K562 (cell line): ENCODE data around the gene WSCD2. TPM values are rescaled to one million over a fixed set of nuclear protein-coding genes. Genes with fewer than 3 reads are reported as not detected.

Experiments
- ATAC-seq: fragments of 200-7000 bp; cut with Tn5 transposase; 3 replicates; pipeline ENCODE4 v1.9.1; 2020; ENCODE audit warnings: moderate library complexity
- BruUV-seq: library from RNA; stranded (reverse); fragments of 400-500 nt; replicated peaks from 2 replicates; lab custom pipeline; 2021; lab: Mats Ljungman, UMichigan
- CTCF ChIA-PET: fragments of 300-600 bp; formaldehyde crosslinking; extraction: SDS; loops from one replicate; lab custom pipeline; 2021; ENCODE audit warnings: low intra/inter-chr PET ratio; lab: Yijun Ruan, JAX
- POLR2A ChIA-PET: fragments of 300-600, 350-650 bp; sonication (Branson Sonifier 250); formaldehyde crosslinking; extraction: SDS; loops from one replicate; lab custom pipeline; 2021; ENCODE audit warnings: antibody characterized with exemption, inconsistent platforms; lab: Yijun Ruan, JAX
- DNase-seq, 4 experiments: peaks; one replicate each; pipeline versions ENCODE4 v3.0.0 to v3.0.0-alpha.2; 2011 to 2018; ENCODE audit warnings: low spot score in 3 of 4, mixed read lengths in 3 of 4; ENCODE audit errors: extremely low read depth in 1 of 4
- FAIRE-seq: peaks from 2 replicates; lab custom pipeline; 2011; peaks lifted over from hg19 to GRCh38; lab: Jason Lieb, UNC
- H2AFZ ChIP-seq: 2 replicates; pipeline ENCODE4 v1.6.0; 2011; ENCODE audit warnings: low read depth, low read length, control low read depth, inconsistent platforms
- H3K27ac ChIP-seq: fragments of 200-600 bp; 3 replicates; pipeline ENCODE4 v1.8.0; 2011; ENCODE audit warnings: low read depth, mild to moderate bottlenecking, control low read depth, inconsistent platforms, low read length, moderate library complexity, mixed read lengths; ENCODE audit errors: extremely low read depth
- H3K27me3 ChIP-seq, 2 experiments: fragments of 300-600 bp in 1 of 2; 2 replicates in 1 of 2; 3 replicates in 1 of 2; pipeline versions ENCODE4 v1.6.0 to v1.8.0; 2011; ENCODE audit warnings: inconsistent platforms in 2 of 2, low read length in 2 of 2, mild to moderate bottlenecking in 1 of 2, mixed read lengths in 1 of 2, moderate library complexity in 1 of 2; ENCODE audit not compliant: control insufficient read depth in 2 of 2, insufficient read depth in 2 of 2
- H3K36me3 ChIP-seq: fragments of 300-600 bp; 3 replicates; pipeline ENCODE4 v1.8.0; 2011; ENCODE audit warnings: mild to moderate bottlenecking, low read length, inconsistent platforms; ENCODE audit not compliant: control insufficient read depth, insufficient read depth
- H3K4me1 ChIP-seq, 2 experiments: fragments of 200-600 bp in 1 of 2; replicated peaks in 1 of 2; 2 replicates in 1 of 2; 3 replicates in 1 of 2; pipeline versions ENCODE4 v1.5.1 to v1.8.0; 2011; ENCODE audit warnings: inconsistent platforms in 2 of 2, low read length in 2 of 2, mild to moderate bottlenecking in 1 of 2, mixed read lengths in 1 of 2, moderate library complexity in 1 of 2; ENCODE audit not compliant: control insufficient read depth in 2 of 2, insufficient read depth in 2 of 2
- H3K4me2 ChIP-seq: 2 replicates; pipeline ENCODE4 v1.6.1; 2011; ENCODE audit warnings: low read length, control low read depth, inconsistent platforms, mixed read lengths; ENCODE audit not compliant: insufficient read depth
- H3K4me3 ChIP-seq: fragments of 200-600 bp; sonication (generic), shearing (Covaris generic); 2 replicates; pipeline ENCODE4 v1.5.1; 2016; ENCODE audit warnings: control low read depth, inconsistent platforms
- H3K79me2 ChIP-seq: fragments of 200-600 bp; 3 replicates; pipeline ENCODE4 v1.8.0; 2011; ENCODE audit warnings: low read length, inconsistent platforms; ENCODE audit not compliant: control insufficient read depth, insufficient read depth
- H3K9ac ChIP-seq, 2 experiments: 2 replicates each; pipeline versions ENCODE4 v1.6.0 to v1.6.1; 2011; ENCODE audit warnings: low read depth in 2 of 2, low read length in 2 of 2, control low read depth in 1 of 2, inconsistent platforms in 1 of 2, mild to moderate bottlenecking in 1 of 2, mixed read lengths in 1 of 2; ENCODE audit not compliant: insufficient read depth in 1 of 2
- H3K9me1 ChIP-seq: one replicate; pipeline ENCODE4 v1.6.0; 2011; ENCODE audit warnings: inconsistent platforms, mild to moderate bottlenecking, low read length, moderate library complexity; ENCODE audit not compliant: control insufficient read depth, insufficient read depth
- H3K9me3 ChIP-seq: replicated peaks from 2 replicates; pipeline ENCODE4 v1.5.1; 2011; ENCODE audit warnings: low read depth, low read length, inconsistent platforms; ENCODE audit not compliant: control insufficient read depth, insufficient read depth
- H4K20me1 ChIP-seq: replicated peaks from 2 replicates; pipeline ENCODE4 v1.6.1; 2011; ENCODE audit warnings: low read length, inconsistent platforms, mixed read lengths; ENCODE audit not compliant: control insufficient read depth, insufficient read depth
- CREM ChIP-seq: IDR thresholded peaks from 2 replicates; pipeline ENCODE4 v1.6.1; 2014; ENCODE audit warnings: antibody characterized with exemption, low read depth
- EWSR1 ChIP-seq: fragments of 450-650 bp; IDR thresholded peaks from 2 replicates; pipeline ENCODE4 v1.6.1; 2018; ENCODE audit warnings: borderline replicate concordance, mild to moderate bottlenecking, low read depth, moderate library complexity; ENCODE audit not compliant: partially characterized antibody
- LEF1 ChIP-seq: fragments of 450-650 bp; IDR thresholded peaks from 2 replicates; pipeline ENCODE4 v1.6.1; 2016; ENCODE audit warnings: mild to moderate bottlenecking
- NCOA2 ChIP-seq, 2 experiments: fragments of 450-650 bp; IDR thresholded peaks; 2 replicates each; pipeline ENCODE4 v1.6.1; 2018; ENCODE audit warnings: mild to moderate bottlenecking in 2 of 2, moderate library complexity in 1 of 2; ENCODE audit not compliant: partially characterized antibody in 2 of 2
- ZNF143 ChIP-seq: sonication (generic); formaldehyde crosslinking; IDR thresholded peaks from 2 replicates; pipeline ENCODE4 v1.9.0; 2022; ENCODE audit warnings: mild to moderate bottlenecking, missing genetic modification reagents
- WGBS: fragments of 100-300 bp; shearing (Covaris generic); methylation state at CpG from one replicate; pipeline ENCODE4 v1.1.6; 2016; ENCODE audit warnings: low coverage, mixed read lengths; ENCODE audit not compliant: insufficient coverage; ENCODE audit errors: missing lambda C conversion rate; 5-methylcytosine and 5-hydroxymethylcytosine counted together
- in situ Hi-C: fragments of 300-500 bp; cut with MboI; formaldehyde crosslinking; loops from 4 replicates; pipeline ENCODE4 v1.15.0; 2018; ENCODE audit warnings: inconsistent platforms, mixed read lengths
- intact Hi-C: fragments of 100-400 bp; cut with micrococcal nuclease; formaldehyde crosslinking; loops from 2 replicates; pipeline ENCODE4 v1.14.2; 2022
- polyA plus RNA-seq, 8 experiments: library from polyadenylated mRNA; depleted of rRNA in 4 of 8; stranded (reverse) in 5 of 8; unstranded in 3 of 8; fragments of >200 nt; fragmentation: Nextera tagmentation in 2 of 8; fragmentation: Illumina TruSeq in 1 of 8; extraction: Ambion mirVana in 2 of 8; extraction: Trizol in 1 of 8; gene quantifications; 2 replicates each; pipeline versions ENCODE4 v1.2.1 to v1.2.3, GENCODE V29; 2011 to 2014; ENCODE audit warnings: inconsistent platforms in 1 of 8, missing spikeins in 1 of 8
- total RNA-seq, 7 experiments: library from RNA; depleted of rRNA in 6 of 7; stranded (reverse); fragments of >200 nt in 6 of 7; fragmentation: Illumina TruSeq in 2 of 7; extraction: Trizol in 2 of 7; gene quantifications; 2 replicates each; pipeline versions ENCODE4 v1.2.1 to v1.2.3, GENCODE V29; 2011 to 2021; ENCODE audit warnings: low replicate concordance in 1 of 7
- TF ChIP-seq, protein P1 (sequence below): IDR thresholded peaks from 3 replicates; pipeline ENCODE4 v1.6.1; 2011; ENCODE audit warnings: borderline replicate concordance, mild to moderate bottlenecking, moderate library complexity; ENCODE audit not compliant: insufficient read length; ENCODE audit errors: extremely low read depth

Gene WSCD2
- total and polyA plus RNA-seq, 9 of the 15 experiments (the other 6 are each of a cell fraction or from before 2014, with no cell fraction given), result 0.72 to 14.1 (median 4.0) TPM

DNA sequence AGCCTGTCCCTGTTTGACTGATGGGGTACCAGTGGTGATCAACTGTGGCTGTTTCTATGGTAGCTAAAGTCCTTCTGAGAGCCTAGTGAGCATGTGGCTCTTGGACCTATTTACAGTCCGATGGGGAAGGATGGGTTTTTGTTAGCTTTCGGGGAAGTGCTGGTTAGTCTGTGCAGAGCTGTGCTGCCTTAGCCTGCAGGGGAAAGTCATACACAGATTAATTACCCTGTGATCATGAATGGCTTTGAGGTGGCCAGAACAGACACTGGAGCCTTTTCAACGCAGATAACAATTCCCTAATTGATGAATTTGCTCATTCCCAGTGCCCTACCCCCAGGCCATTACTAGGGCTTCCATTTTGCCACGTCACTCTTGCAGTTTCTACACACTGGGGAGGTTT lies 99.7 kb downstream of the WSCD2 start:
- FAIRE-seq (no peak), ATAC-seq (no peak)
- H2AFZ ChIP-seq, result no peak overlapping the region
- H3K9me1 ChIP-seq, result no peaks in the 10 kb centered on the region
- no peak overlapping the region for H3K4me2 ChIP-seq
- TF ChIP-seq, protein P1, sequence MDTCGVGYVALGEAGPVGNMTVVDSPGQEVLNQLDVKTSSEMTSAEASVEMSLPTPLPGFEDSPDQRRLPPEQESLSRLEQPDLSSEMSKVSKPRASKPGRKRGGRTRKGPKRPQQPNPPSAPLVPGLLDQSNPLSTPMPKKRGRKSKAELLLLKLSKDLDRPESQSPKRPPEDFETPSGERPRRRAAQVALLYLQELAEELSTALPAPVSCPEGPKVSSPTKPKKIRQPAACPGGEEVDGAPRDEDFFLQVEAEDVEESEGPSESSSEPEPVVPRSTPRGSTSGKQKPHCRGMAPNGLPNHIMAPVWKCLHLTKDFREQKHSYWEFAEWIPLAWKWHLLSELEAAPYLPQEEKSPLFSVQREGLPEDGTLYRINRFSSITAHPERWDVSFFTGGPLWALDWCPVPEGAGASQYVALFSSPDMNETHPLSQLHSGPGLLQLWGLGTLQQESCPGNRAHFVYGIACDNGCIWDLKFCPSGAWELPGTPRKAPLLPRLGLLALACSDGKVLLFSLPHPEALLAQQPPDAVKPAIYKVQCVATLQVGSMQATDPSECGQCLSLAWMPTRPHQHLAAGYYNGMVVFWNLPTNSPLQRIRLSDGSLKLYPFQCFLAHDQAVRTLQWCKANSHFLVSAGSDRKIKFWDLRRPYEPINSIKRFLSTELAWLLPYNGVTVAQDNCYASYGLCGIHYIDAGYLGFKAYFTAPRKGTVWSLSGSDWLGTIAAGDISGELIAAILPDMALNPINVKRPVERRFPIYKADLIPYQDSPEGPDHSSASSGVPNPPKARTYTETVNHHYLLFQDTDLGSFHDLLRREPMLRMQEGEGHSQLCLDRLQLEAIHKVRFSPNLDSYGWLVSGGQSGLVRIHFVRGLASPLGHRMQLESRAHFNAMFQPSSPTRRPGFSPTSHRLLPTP, result no peak
- no peak for TF ChIP-seq ZNF143
- TF ChIP-seq CREM, result no peak
- TF ChIP-seq NCOA2 (IDR thresholded peaks at IDR 0.05; ENCODE audit: partially characterized antibody in 2 of 2), result no peak
- no peak for TF ChIP-seq EWSR1
- TF ChIP-seq LEF1, result no peak
- TF ChIP-seq, all 486 proteins: peak for 0
- intact Hi-C loops (no loop called here), in situ Hi-C loops (no loop called here)
- H3K36me3 ChIP-seq, result no peaks in the 10 kb centered on the region
- H3K9me3 ChIP-seq, result no peaks in the 10 kb centered on the region
- no peaks in the 10 kb centered on the region for H3K27me3 ChIP-seq
- WGBS, result 10% methylated on average over 4 of the region's 4 CpGs
- CTCF ChIA-PET, result no interaction called here
- no peak overlapping the region for H3K4me3 ChIP-seq
- no peaks in the 10 kb centered on the region for H3K79me2 ChIP-seq
- DNase-seq, result no peak
- no peaks in the 10 kb centered on the region for H3K4me1 ChIP-seq
- H4K20me1 ChIP-seq, result no peaks in the 10 kb centered on the region
- POLR2A ChIA-PET, result interaction anchor here (1.1 kb wide), 1 partner anchor 38 kb away, joined by 3 read pairs; no protein-coding TSS in a partner anchor
- no TSS peak for BruUV-seq
- no peak overlapping the region for H3K9ac ChIP-seq
- no peak overlapping the region for H3K27ac ChIP-seq
